HG02943 (cell line): ENCODE results near the gene WNT3A.

Experiments used
- ATAC-seq: cut with Tn5 transposase; IDR thresholded peaks from one replicate; pipeline ENCODE4 v1.9.1; 2021; ENCODE audit warnings: mild to moderate bottlenecking, low read depth, moderate library complexity; ENCODE audit not compliant: unreplicated experiment

WNT3A gene

GRCh38 chr1:228081578-228082213 is 74.9 kb downstream of the WNT3A start:
- peak; percentile 16 for ATAC-seq

- peak; percentile 68 for ATAC-seq
Measured at GRCh38 chr1:228082214-228082917, 75.6 kb downstream of the WNT3A start, which contains the start of gene ARF1. ARF1 (plus strand) TSS chr1:228082708; CDS start chr1:228097115, 14,407 bp downstream.

GRCh38 chr1:228082918-228083870 is 76.4 kb downstream of the WNT3A start:
- ATAC-seq = peak; percentile 14

- no peak for ATAC-seq
Measured at GRCh38 chr1:228083871-228084278, 77.1 kb downstream of the WNT3A start.

- no peak for ATAC-seq
Measured at GRCh38 chr1:228084325-228084724, 77.5 kb downstream of the WNT3A start.

GRCh38 chr1:228084797-228085196 is 78.0 kb downstream of the WNT3A start:
- no peak for ATAC-seq

- no peak for ATAC-seq
Measured at GRCh38 chr1:228085287-228085951, 78.6 kb downstream of the WNT3A start.

GRCh38 chr1:228087771-228088251 is 81.0 kb downstream of the WNT3A start:
- no peak for ATAC-seq

GRCh38 chr1:228088586-228089498 is 82.0 kb downstream of the WNT3A start:
- ATAC-seq = no peak

GRCh38 chr1:228089519-228090380 is 83.0 kb downstream of the WNT3A start:
- ATAC-seq = no peak

- ATAC-seq = no peak
Measured at GRCh38 chr1:228090613-228091081, 83.8 kb downstream of the WNT3A start.

GRCh38 chr1:228091084-228091483 is 84.3 kb downstream of the WNT3A start:
- ATAC-seq = no peak

- ATAC-seq = no peak
Measured at GRCh38 chr1:228092342-228093049, 85.7 kb downstream of the WNT3A start.

- ATAC-seq = no peak
Measured at GRCh38 chr1:228093050-228093906, 86.5 kb downstream of the WNT3A start.

- ATAC-seq = no peak
Measured at GRCh38 chr1:228094432-228095016, 87.7 kb downstream of the WNT3A start.

GRCh38 chr1:228095161-228095560 is 88.4 kb downstream of the WNT3A start:
- no peak for ATAC-seq
